Activated CD4-positive, alpha-beta T cell treated with anti-CD3 and anti-CD28 coated beads, Interleukin-2, amount 50 U/mL, for 1 hour (primary cell): ENCODE data around the gene MFSD6.

Experiments used
- DNase-seq: peaks from one replicate; pipeline ENCODE4 v3.0.0-alpha.2; 2020

MFSD6 gene

DNA sequence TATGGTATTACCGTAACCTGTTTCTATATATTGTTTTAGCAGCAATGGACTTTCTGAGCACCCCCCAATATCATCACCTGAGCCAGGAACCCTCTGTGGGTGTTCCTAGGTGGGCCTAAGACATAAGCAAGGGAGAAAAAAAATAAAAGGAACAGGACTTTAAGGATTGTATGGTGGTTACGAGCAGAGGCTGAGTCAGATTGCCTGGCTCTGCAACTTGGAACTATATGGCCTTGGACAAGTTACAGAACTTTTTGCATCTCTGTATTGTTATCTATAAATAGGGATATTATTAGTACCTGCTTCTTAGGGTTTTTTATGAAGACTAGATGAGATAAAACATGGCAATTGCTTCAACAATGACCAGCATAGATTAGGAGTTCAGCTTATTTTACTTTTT lies 34.9 kb downstream of the MFSD6 start:
- DNase-seq, result no peak

GRCh38 chr2:190443778-190444481 lies 35.8 kb downstream of the MFSD6 start:
- DNase-seq, result no peak

GRCh38 chr2:190444976-190445375 lies 36.8 kb downstream of the MFSD6 start:
- DNase-seq, result no peak

GRCh38 chr2:190446193-190446592 lies 38.0 kb downstream of the MFSD6 start:
- no peak for DNase-seq

GRCh38 chr2:190446750-190447516 lies 38.8 kb downstream of the MFSD6 start:
- DNase-seq, result no peak

GRCh38 chr2:190447766-190448165 lies 39.6 kb downstream of the MFSD6 start:
- no peak for DNase-seq

GRCh38 chr2:190449925-190450324 lies 41.8 kb downstream of the MFSD6 start:
- DNase-seq, result no peak

DNA sequence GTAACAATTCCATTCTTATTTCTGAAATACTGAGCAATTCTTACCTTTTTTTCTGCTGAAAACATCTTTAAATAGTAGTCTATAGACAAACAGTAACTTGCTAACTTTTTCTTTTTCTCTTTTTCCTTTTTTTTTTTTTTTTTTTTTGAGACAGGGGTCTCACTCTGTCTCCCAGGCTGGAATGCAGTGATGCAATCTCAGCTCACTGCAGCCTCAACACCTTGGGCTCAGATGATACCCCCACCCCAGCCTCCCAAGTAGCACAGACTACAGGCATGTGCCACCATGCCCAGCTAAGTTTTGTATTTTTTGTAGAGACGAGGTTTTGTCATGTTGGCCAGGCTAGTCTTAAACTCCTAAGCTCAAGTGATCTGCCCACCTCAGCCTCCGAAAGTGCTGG lies 42.2 kb downstream of the MFSD6 start:
- DNase-seq, result no peak

GRCh38 chr2:190451561-190452176 lies 43.5 kb downstream of the MFSD6 start:
- no peak for DNase-seq

- no peak for DNase-seq
Measured at GRCh38 chr2:190452433-190452832, 44.3 kb downstream of the MFSD6 start.

- DNase-seq, result no peak
Measured at GRCh38 chr2:190454795-190455194, 46.6 kb downstream of the MFSD6 start.

DNA sequence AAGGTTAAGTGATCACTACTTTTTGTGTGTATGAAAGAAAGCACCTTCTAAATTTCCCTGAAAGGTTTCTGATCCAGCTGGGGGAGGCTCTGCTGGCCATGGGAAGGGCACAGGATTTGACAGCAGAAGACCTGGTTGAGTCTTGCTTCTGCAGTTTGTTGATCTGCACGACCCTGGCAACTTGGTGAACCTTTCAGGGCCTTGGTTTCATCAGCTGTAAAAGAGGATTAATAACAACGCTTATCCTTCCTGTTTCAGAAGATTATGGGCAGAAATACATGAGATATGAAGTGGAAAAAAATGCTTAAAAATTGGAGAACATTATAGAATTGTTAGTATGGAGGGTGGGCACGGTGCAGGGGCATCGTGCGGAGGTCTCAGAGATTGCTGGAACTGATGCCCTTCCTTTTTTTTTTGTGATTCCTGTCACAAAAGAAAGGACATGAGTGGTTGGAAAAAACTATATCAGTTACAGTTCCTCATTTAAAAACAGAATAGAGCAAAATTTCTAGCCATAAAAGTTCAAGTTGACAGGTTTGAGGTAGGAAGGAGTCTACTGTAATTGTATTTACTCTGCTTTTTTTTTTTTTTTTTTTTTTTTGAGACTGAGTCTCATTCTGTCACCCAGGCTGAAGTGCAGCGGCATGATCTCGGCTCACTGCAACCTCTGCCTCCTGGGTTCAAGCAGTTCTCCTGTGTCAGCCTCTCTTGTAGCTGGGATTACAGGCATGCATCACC lies 47.4 kb downstream of the MFSD6 start:
- DNase-seq, result no peak

GRCh38 chr2:190456833-190457232 lies 48.7 kb downstream of the MFSD6 start:
- DNase-seq, result no peak

- no peak for DNase-seq
Measured at GRCh38 chr2:190457256-190457655, 49.1 kb downstream of the MFSD6 start.

DNA sequence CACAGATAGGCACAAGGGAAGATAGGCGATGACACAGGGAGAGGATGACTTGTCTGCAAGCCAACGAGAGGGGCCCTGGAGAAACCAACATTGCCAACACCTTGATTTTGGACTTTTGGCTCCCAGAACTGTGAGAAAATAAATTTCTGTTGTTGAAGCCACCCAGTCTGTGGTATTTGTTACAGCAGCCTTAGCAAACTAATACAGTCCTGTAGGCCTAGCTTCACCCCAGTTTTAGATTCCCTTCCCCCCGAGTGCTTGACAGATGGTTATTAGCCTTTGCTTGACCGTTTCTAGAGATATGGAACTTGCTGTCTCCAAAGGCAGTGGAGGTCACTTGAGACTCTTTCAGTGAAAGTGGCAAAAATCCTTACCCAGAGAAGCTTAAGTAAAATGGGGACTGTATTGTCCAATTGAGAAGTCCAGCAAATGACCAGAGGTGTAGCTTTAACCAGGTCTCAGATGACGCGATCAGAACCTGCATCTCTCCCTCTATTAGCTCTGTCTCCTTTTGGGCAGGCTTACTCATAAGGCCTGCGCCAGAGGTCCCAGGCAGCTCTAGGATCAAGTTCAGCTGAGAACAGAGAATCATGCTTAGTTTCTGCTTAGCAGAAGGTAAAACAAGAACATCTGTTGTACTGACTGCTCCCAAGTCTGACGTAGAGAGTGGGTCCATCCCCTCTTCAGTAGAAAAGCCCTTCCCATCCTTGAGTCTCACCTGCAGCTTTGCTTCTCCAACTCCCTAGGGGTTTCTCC lies 50.4 kb downstream of the MFSD6 start:
- no peak for DNase-seq

DNA sequence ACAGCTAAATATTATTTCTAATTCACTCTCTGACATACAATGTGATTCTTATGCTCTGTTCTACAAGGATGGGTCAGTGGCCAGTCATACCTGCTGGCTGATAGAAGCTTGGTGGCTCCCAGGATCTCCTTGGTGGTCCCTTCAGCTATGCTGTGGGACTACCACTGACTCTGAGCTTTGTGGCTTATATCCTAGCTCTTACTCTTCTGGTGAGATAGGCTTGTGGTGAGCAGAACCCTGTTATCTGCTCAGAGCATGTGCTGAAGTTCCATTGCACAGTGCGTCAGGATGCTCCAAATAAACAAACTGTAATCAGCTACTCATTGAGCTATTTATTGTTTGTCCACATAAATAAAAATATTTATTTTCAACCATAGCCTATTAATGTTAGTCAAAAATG lies 51.7 kb downstream of the MFSD6 start:
- DNase-seq, result no peak

GRCh38 chr2:190460487-190460886 lies 52.3 kb downstream of the MFSD6 start:
- no peak for DNase-seq

DNA sequence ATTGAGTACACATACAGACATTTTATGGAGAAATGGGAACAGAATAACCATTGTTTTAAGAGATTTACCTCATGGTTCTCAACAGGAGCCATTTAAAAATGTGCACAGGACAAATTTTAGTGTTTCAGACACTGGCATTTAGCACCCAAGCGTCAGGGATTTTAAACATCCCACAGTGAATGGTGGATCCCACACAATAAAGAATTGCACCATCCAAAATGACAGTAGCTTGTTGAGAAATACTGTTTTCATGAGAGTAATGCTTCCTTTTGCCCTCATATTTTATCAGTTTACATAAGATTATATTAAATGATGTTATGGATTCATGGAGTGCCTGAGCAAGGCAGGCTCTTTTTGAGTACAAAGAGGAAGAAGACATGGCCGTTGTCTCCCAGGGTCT lies 54.0 kb downstream of the MFSD6 start:
- DNase-seq, result no peak

- no peak for DNase-seq
Measured at GRCh38 chr2:190462611-190463010, 54.5 kb downstream of the MFSD6 start.

DNA sequence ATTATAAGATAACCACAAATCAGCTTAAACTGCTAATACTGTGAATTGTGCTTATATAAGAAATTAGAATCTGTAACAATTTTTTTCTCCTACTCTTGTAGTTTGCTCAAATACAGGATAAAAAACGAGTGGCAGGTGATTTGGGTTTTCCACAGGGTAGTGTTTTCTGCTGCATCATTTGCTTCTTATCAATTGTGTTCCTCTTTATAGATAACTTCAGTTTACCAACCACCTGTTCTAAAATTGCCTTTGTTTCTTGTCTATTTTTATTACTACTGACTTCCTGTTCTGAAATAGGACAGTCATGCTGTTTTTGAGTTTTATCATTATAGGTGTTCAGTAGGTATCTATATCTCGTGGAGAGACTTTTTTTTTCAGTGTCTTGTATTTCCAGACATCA lies 56.9 kb downstream of the MFSD6 start:
- DNase-seq, result no peak

- no peak for DNase-seq
Measured at GRCh38 chr2:190466819-190467446, 58.8 kb downstream of the MFSD6 start.

DNA sequence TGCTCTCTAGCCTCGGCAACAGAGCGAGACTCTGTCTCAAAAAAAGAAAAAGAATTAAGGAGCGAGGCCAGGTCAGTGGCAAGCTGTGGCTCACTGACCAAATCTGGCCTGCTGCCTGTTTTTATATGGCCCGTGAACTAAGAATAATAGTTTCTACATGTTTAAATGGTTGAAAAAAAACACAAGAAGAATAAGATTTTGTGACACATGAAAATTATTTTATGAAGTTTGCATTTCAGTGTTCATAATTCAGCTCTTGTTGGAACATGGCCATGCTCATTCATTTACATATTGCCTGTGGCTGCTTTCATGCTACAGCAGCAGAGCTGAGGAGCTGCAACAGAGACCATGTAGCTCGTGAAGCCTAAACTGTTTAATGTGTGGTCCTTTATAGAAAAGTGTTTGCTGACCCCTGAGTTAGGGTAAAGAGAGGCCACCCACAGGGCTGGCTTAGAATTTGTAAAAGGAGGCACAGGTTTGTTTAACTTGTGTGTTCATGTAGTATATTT lies 59.5 kb downstream of the MFSD6 start:
- no peak for DNase-seq
